Hematopoietic multipotent progenitor cell treated with erythropoietin and hydrocortisone succinate and interleukin-3 and kit ligand, for 6 days (in vitro differentiated cells): ENCODE data around the gene CPN2.

Experiments used
- DNase-seq: peaks from one replicate; pipeline ENCODE4 v3.0.0-alpha.2; 2015

Gene CPN2

GRCh38 chr3:194327218-194328052 lies 23.7 kb downstream of the CPN2 start:
- DNase-seq: no peak

- DNase-seq: no peak
Observed at GRCh38 chr3:194326968-194327217, 24.2 kb downstream of the CPN2 start.

DNA sequence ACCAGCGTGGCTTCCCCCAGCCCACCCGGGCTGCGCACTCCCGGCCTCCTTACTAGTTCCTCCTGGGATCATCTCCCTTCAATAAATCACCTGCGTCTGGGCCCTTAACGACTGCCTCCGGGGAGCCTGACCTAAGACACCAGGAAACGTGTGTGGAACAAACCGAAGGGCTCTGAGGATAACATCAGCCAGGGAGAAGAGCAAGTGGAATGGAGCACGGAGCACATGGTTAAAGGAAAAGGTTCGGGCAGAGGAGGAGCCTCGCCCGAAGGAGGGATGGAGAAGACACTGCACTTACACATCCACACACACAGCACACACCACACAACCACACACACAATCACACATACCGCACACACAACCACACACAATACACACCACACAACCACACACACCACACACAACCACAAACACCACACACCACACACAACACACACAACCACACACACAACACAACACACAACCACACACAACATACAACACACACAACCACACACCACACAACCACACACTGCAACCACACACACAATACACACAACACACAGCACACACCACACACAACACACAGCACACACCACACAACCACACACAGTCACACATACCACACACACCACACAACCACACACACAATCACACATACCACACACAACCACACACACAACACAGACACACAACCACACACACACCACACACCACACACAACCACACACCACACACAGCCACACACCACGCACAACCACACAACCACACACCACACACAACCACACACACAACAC lies 24.7 kb downstream of the CPN2 start:
- peak; percentile 48 for DNase-seq

DNA sequence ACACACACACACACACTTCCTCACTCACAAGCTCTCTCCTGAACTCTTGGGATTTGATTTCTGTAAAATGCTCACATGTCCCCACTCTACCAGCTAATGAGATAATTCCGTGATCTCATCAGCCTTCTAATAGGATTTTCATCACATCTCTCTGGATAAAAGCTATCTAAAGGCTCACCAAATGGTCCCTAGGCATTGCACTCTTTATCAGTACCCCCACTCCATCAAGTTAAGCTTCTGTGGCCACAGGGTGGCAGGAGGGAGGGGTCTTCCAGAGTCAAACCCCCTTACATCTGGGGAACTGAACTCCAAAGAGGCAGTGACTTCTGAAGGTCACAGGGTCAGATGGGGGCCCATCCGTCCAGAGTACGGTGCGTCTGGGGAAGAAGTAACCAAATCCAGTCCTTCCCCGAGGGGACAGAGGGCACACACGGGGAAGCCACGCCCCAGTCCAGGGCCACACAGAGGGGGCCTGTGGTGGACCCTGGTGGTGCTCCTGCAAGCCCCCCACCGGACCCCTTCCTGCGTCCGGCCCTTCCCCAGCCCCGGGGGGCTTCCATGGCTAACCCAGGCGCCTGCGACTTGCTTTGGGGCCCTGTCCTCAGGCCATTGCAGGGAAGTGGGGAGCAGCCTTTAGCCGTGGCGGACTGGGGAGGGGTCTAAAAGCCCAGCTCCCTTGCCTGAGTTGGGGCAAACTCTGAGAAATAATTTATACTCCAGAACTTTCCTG lies 25.5 kb downstream of the CPN2 start:
- DNase-seq: peak; percentile 48

DNA sequence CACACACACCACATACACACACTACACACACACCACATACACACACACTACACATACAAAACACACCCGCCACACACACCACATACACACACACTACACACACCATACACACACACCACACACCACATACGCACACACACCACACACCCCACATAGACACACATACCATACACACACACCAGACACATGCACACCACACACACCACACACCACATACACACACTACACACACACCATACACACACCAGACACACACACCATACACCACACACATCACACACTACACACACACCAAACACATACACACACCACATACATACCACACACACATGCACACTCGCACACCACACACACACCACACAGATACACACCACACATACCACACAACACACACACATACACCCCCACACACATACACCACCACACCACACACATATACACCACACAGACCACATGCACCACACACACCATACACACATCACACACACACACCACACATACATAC lies 26.3 kb downstream of the CPN2 start:
- no peak for DNase-seq

GRCh38 chr3:194323785-194324735 lies 27.1 kb downstream of the CPN2 start:
- DNase-seq: peak; percentile 81

GRCh38 chr3:194322678-194323211 lies 28.4 kb downstream of the CPN2 start:
- DNase-seq: peak; percentile 90

DNA sequence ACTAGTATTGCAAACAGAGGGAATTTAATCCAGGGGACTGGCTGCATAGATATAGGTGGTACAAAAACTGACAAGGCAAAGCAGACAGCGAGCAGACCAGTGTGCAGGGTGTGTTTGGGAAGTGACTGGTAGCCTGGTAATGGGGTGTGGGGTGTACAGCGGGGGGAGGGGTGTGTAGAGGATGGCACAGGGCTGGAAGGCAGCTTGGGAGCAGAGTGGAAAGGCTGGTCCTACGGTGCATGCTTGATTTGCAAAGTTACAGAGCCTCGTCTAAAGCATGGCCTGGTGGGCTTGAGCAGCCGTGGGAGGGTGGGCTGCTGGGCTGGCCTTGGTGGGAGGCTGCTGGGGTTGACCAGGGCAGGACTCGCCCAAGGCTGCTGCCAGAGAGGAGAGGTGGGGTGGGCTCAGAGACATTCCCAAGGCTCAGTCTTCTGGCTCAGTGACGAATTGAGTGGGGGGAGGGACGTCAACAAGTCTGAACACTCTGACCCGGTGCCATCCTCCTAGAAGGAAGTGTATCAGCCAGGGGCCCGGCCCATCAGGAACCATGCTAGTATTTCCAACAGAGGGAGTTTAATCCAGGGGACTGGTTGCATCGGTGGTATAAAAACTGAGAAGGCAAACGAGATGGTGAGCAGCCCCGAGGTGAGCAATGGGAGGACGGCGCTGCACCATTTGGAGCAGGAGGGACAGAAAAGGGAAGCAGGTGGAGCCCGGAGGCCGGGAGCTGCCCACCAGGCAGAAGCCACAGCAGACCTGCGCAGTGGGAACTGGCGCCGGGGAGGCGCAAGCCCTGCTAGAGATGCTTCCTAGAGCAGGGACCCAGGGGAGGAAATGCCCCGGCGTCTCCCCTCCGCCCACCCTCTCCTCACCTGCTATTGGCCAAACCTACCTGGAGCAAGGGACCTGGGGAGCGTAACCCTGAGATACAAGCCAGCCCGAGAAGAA lies 29.2 kb downstream of the CPN2 start:
- no peak for DNase-seq

DNA sequence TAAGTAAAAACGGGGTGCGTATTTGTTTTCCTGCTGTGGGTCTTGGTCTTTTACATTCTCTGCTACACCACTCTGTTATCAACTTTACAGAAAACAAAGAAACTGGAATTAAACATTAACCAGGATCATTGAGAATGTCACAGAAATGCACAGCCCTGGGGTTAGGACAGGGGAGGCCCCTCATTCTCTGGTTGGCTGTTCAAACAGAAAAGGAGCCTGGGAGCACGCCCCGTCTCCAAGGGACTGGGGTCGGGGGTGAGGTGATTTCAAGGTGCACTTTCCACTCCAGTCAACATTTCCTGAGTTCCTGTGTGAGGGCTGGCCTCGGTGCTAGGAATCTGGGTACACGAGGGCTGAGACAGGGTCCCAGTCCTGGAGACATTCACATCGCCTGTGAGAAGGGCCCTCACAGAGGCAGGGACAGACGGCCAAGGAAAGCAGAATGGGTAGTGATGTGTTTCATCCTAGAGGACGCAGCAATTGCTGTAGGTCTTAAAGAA lies 30.3 kb downstream of the CPN2 start:
- DNase-seq: no peak

DNA sequence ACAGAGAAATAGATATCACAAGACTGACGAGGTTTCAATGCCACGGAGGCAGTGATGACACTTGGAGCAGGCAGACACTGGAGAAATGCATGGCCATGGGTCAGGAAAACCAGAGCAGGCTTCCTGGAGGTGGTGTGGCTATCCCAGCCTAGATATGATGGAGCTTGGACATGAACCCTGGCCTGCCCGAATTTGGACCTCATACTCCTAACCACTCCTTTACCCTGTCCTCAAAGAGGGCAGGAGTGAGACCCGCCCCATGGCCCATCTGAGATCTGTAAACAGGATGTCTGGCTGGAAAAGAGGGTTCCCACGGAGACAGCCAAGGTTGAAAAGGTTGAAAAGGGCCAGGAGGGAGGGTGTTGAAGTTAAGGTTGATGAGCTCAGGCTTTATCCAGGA lies 31.0 kb downstream of the CPN2 start:
- no peak for DNase-seq

- DNase-seq: no peak
Observed at GRCh38 chr3:194318511-194319161, 32.5 kb downstream of the CPN2 start.

GRCh38 chr3:194316918-194317317 lies 34.2 kb downstream of the CPN2 start:
- DNase-seq: no peak

DNA sequence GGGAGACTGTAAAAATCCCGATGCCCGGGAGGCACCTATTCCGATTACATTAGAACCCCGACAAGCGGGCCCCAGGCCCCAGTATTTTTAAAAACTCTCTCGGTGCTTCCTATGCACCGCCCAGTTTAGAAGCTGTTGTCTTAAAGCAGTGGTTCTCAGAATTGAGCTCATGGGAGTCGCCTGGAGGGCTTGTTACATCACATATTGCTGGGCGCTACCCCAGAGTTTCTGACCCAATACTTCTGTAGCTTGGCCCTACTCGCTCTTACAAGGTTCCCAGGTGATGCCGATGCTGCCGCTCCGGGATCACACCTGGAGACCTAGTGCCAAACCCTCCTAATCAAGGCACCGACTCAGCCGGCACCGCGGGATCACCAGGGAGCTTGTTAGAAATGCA lies 35.2 kb downstream of the CPN2 start:
- DNase-seq: no peak

GRCh38 chr3:194315088-194315964 lies 35.8 kb downstream of the CPN2 start:
- DNase-seq: peak; percentile 86

DNA sequence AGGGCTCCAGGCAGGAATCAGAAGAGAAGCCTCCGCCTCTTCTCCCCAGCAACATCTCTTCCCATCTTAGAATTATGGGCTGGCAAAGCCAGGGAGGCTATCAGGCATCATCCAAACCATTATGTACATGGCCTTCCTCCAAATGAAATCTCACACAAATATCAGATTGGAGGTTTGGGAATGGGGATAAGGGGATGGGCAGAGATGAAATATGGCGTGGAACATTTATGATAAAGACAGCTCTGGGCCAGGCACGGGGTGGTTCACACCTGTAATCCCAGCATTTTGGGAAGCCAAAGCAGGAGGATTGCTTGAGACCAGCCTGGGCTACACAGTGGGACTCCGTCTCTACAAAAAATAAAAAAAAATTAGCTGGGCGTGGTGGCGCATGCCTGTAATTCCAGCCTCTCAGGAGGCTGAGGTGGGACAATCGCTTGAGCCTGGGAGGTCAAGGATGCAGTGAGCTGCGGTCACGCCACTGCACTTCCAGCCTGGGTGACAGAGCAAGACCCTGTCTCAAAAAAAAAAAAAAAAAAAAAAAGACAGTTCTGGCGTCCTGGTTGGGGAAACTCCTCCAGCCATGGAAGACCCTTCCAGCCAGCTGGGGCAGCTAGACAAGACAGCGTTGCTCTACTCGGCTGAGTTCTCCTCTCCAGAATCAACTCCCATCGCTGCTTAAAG lies 36.6 kb downstream of the CPN2 start:
- DNase-seq: no peak

- DNase-seq: no peak
Observed at GRCh38 chr3:194313560-194314387, 37.4 kb downstream of the CPN2 start.

DNA sequence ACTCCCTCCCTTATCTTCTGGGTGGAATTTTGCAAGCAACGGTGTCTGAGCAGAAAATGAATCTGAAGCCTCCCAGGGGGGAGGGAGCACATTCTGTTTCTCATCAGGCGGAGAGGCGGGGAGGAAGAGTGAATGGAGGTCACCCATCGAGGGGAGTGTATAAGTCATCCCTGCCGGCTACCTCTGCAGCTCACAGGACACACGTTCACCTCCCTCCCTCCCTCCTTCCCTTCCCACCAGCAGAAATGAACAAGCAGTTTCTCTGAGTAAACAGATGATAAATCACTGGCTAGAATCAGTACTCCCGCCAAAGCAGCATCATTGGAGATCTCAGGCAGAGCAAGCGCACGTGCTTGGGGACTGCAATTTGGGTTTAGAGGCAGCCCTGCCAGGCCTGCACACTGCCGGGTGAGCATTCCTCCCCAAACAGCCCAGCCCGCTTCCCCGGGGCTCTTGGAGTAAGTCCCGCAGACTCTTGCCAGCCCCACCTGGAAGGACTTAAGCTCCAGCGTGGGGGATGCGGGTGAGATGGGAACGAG lies 38.3 kb downstream of the CPN2 start:
- no peak for DNase-seq
